Stimulated activated CD8-positive, alpha-beta memory T cell treated with anti-CD3 and anti-CD28 coated beads, Interleukin-15, amount 100 ng/mL, for 48 hours (primary cell): ENCODE measurements around the gene SLC12A7.
A peak's percentile ranks its signal among the peaks of the same experiment; 100 is the strongest.
"Not testable (repeated sequence)": the region's sequence is repeated elsewhere in the genome, so short reads cannot be mapped to it uniquely, and the experiment has no call there.

ENCODE experiments used
- DNase-seq, 2 donors: peaks; one replicate each; pipeline ENCODE4 v3.0.0-alpha.2; 2020; ENCODE audit warnings: low read depth in 2 of 2

SLC12A7 gene

GRCh38 chr5:1140818-1141189, 28.9 kb upstream of the SLC12A7 start:
- no peak for DNase-seq

GRCh38 chr5:1140171-1140817, 28.4 kb upstream of the SLC12A7 start:
- DNase-seq: peak; percentile 49 to 65

GRCh38 chr5:1139331-1140170, 27.7 kb upstream of the SLC12A7 start:
- no peak for DNase-seq

GRCh38 chr5:1138445-1139245, 26.8 kb upstream of the SLC12A7 start:
- DNase-seq: no peak

- DNase-seq: no peak
Observed at GRCh38 chr5:1137567-1138444, 25.9 kb upstream of the SLC12A7 start.

- no peak for DNase-seq
Observed at GRCh38 chr5:1136814-1137213, 25.0 kb upstream of the SLC12A7 start.

- no peak for DNase-seq
Observed at GRCh38 chr5:1135696-1136525, 24.0 kb upstream of the SLC12A7 start.

- no peak for DNase-seq
Observed at GRCh38 chr5:1134478-1134877, 22.6 kb upstream of the SLC12A7 start.

GRCh38 chr5:1133510-1134201, 21.8 kb upstream of the SLC12A7 start:
- no peak for DNase-seq

- DNase-seq: no peak
Observed at GRCh38 chr5:1133108-1133507, 21.2 kb upstream of the SLC12A7 start.

GRCh38 chr5:1132570-1132969, 20.7 kb upstream of the SLC12A7 start:
- no peak for DNase-seq

GRCh38 chr5:1131726-1132125, 19.9 kb upstream of the SLC12A7 start:
- no peak for DNase-seq

- no peak for DNase-seq
Observed at GRCh38 chr5:1131191-1131621, 19.3 kb upstream of the SLC12A7 start.

- no peak for DNase-seq
Observed at GRCh38 chr5:1130218-1130946, 18.5 kb upstream of the SLC12A7 start.

GRCh38 chr5:1129711-1130055, 17.8 kb upstream of the SLC12A7 start:
- no peak for DNase-seq

- no peak for DNase-seq
Observed at GRCh38 chr5:1128977-1129710, 17.3 kb upstream of the SLC12A7 start.

GRCh38 chr5:1127959-1128785, 16.3 kb upstream of the SLC12A7 start:
- no peak for DNase-seq

GRCh38 chr5:1125695-1126094, 13.8 kb upstream of the SLC12A7 start:
- not testable (repeated sequence) for DNase-seq
